ENCODE data around the gene IGFBP3. TPM values are rescaled to one million over a fixed set of nuclear protein-coding genes. Genes with fewer than 3 reads are reported as not detected.

IGFBP3 gene
- total RNA-seq, 4 donors from 2014 or later: 25.4 to 118 (median 57.6) TPM

GRCh38 chr7:45880433-45880860 lies 40.6 kb downstream of the IGFBP3 start:
- Histone ChIP-seq H3K9me3 (no peaks in the 10 kb centered on the region), H3K36me3 (no peaks in the 10 kb centered on the region), H3K4me3 (no peak overlapping the region), H3K4me1 (no peaks in the 10 kb centered on the region), H3K27me3 (no peaks in the 10 kb centered on the region), H3K27ac (no peak overlapping the region)
- in situ Hi-C loops (cut with MboI; ENCODE audit: low pct_ligation_motif_present in 1 of 4, low pct_unique_long_range_greater_than_20kb in 1 of 4, low sequenced_read_pairs in 3 of 4) (no loop called here), intact Hi-C loops (cut with DNase I; ENCODE audit: low total_unique reads) (no loop called here)
- 81% methylated on average over 7 of the region's 7 CpGs; no CpG with 5 or more reads in 1 of the 2 donors for WGBS, 2 donors (ENCODE audit: low coverage in 1 of 2)
- no peak for TF ChIP-seq POLR2A (IDR thresholded peaks at IDR 0.05)
- TF ChIP-seq EP300 (IDR thresholded peaks at IDR 0.05; ENCODE audit: low read depth): no peak
- TF ChIP-seq CTCF (IDR thresholded peaks at IDR 0.05): no peak
- no peak for TF ChIP-seq POLR2AphosphoS5 (IDR thresholded peaks at IDR 0.05)
- DNase-seq: no peak

- WGBS, 2 donors (ENCODE audit: low coverage in 1 of 2): 30 to 31% methylated on average over 2 to 3 of the region's 3 CpGs
- Histone ChIP-seq H3K27ac (no peak overlapping the region), H3K4me3 (no peak overlapping the region), H3K36me3 (no peaks in the 10 kb centered on the region), H3K4me1 (no peaks in the 10 kb centered on the region), H3K27me3 (no peaks in the 10 kb centered on the region), H3K9me3 (no peaks in the 10 kb centered on the region)
- in situ Hi-C loops (cut with MboI; ENCODE audit: low pct_ligation_motif_present in 1 of 4, low pct_unique_long_range_greater_than_20kb in 1 of 4, low sequenced_read_pairs in 3 of 4) (no loop called here), intact Hi-C loops (cut with DNase I; ENCODE audit: low total_unique reads) (no loop called here)
- TF ChIP-seq POLR2A (IDR thresholded peaks at IDR 0.05) (no peak), POLR2AphosphoS5 (IDR thresholded peaks at IDR 0.05) (no peak), CTCF (IDR thresholded peaks at IDR 0.05) (no peak), EP300 (IDR thresholded peaks at IDR 0.05; ENCODE audit: low read depth) (no peak)
- DNase-seq: no peak
Observed at GRCh38 chr7:45878457-45879144, 42.5 kb downstream of the IGFBP3 start.

GRCh38 chr7:45876519-45876918 lies 44.6 kb downstream of the IGFBP3 start:
- in situ Hi-C loops (cut with MboI; ENCODE audit: low pct_ligation_motif_present in 1 of 4, low pct_unique_long_range_greater_than_20kb in 1 of 4, low sequenced_read_pairs in 3 of 4) (no loop called here), intact Hi-C loops (cut with DNase I; ENCODE audit: low total_unique reads) (no loop called here)
- no peak for DNase-seq
- Histone ChIP-seq H3K9me3 (no peaks in the 10 kb centered on the region), H3K4me1 (no peaks in the 10 kb centered on the region), H3K27me3 (no peaks in the 10 kb centered on the region), H3K36me3 (no peaks in the 10 kb centered on the region), H3K4me3 (no peak overlapping the region), H3K27ac (no peak overlapping the region)
- TF ChIP-seq POLR2AphosphoS5 (IDR thresholded peaks at IDR 0.05) (no peak), POLR2A (IDR thresholded peaks at IDR 0.05) (no peak), CTCF (IDR thresholded peaks at IDR 0.05) (no peak), EP300 (IDR thresholded peaks at IDR 0.05; ENCODE audit: low read depth) (no peak)
- 90% methylated on average over 2 of the region's 2 CpGs; no CpG with 5 or more reads in 1 of the 2 donors for WGBS, 2 donors (ENCODE audit: low coverage in 1 of 2)

GRCh38 chr7:45874408-45875131 lies 46.5 kb downstream of the IGFBP3 start:
- DNase-seq: no peak
- Histone ChIP-seq H3K27ac (no peak overlapping the region), H3K27me3 (no peaks in the 10 kb centered on the region), H3K9me3 (no peaks in the 10 kb centered on the region), H3K4me1 (no peaks in the 10 kb centered on the region), H3K36me3 (no peaks in the 10 kb centered on the region), H3K4me3 (no peak overlapping the region)
- 87 to 89% methylated on average over 5 to 8 of the region's 8 CpGs for WGBS, 2 donors (ENCODE audit: low coverage in 1 of 2)
- in situ Hi-C loops (cut with MboI; ENCODE audit: low pct_ligation_motif_present in 1 of 4, low pct_unique_long_range_greater_than_20kb in 1 of 4, low sequenced_read_pairs in 3 of 4) (loop anchor here in 3 of 4 donors (25.0 kb wide), 2 partner anchors 212 to 712 kb away; partner anchors contain the start of gene RAMP3 (in 2 of the 3)), intact Hi-C loops (cut with DNase I; ENCODE audit: low total_unique reads) (no loop called here)
- no peak for TF ChIP-seq POLR2AphosphoS5 (IDR thresholded peaks at IDR 0.05)
- TF ChIP-seq POLR2A (IDR thresholded peaks at IDR 0.05): no peak
- TF ChIP-seq CTCF (IDR thresholded peaks at IDR 0.05): no peak
- no peak for TF ChIP-seq EP300 (IDR thresholded peaks at IDR 0.05; ENCODE audit: low read depth)
